HG02884 (cell line): ENCODE results near the gene FAM20C.
"Not testable (repeated sequence)": the region's sequence is repeated elsewhere in the genome, so short reads cannot be mapped to it uniquely, and the experiment has no call there.

Experiments
- ATAC-seq: cut with Tn5 transposase; IDR thresholded peaks from one replicate; pipeline ENCODE4 v1.9.1; 2021; ENCODE audit warnings: mild to moderate bottlenecking, moderate library complexity; ENCODE audit not compliant: unreplicated experiment

Gene FAM20C

GRCh38 chr7:255721-256361 is 63.5 kb downstream of the FAM20C start:
- no peak for ATAC-seq

- ATAC-seq, result no peak
Measured at GRCh38 chr7:256461-256940, 64.1 kb downstream of the FAM20C start.

GRCh38 chr7:256981-257646 is 64.7 kb downstream of the FAM20C start:
- no peak for ATAC-seq

GRCh38 chr7:257647-257992 is 65.2 kb downstream of the FAM20C start:
- ATAC-seq, result no peak

GRCh38 chr7:258476-259190 is 66.3 kb downstream of the FAM20C start:
- no peak for ATAC-seq

- no peak for ATAC-seq
Measured at GRCh38 chr7:259191-259505, 66.8 kb downstream of the FAM20C start.

- no peak for ATAC-seq
Measured at GRCh38 chr7:259751-260405, 67.5 kb downstream of the FAM20C start.

- ATAC-seq, result no peak
Measured at GRCh38 chr7:260441-261281, 68.3 kb downstream of the FAM20C start.

- ATAC-seq, result no peak
Measured at GRCh38 chr7:261341-262250, 69.2 kb downstream of the FAM20C start.

- ATAC-seq, result no peak
Measured at GRCh38 chr7:262251-262572, 69.8 kb downstream of the FAM20C start.

- ATAC-seq, result not testable (repeated sequence)
Measured at GRCh38 chr7:262631-263311, 70.4 kb downstream of the FAM20C start.

GRCh38 chr7:263483-264351 is 71.3 kb downstream of the FAM20C start:
- not testable (repeated sequence) for ATAC-seq

- no peak for ATAC-seq
Measured at GRCh38 chr7:264541-265191, 72.3 kb downstream of the FAM20C start.

- ATAC-seq, result no peak
Measured at GRCh38 chr7:265192-265997, 73.0 kb downstream of the FAM20C start.

- no peak for ATAC-seq
Measured at GRCh38 chr7:265998-266850, 73.9 kb downstream of the FAM20C start.
